ENCODE results near the gene SLC1A4. TPM values are rescaled to one million over a fixed set of nuclear protein-coding genes. Genes with fewer than 3 reads are reported as not detected.
A peak's percentile ranks its signal among the peaks of the same experiment; 100 is the strongest.

The SLC1A4 gene
- total and polyA plus RNA-seq, 10 of the 15 experiments (the other 5 are each of a cell fraction or from before 2014, with no cell fraction given), result 10.8 to 43.2 (median 27.7) TPM

GRCh38 chr2:64995041-64995440 lies 5.8 kb downstream of the SLC1A4 start:
- no peak overlapping the region for H2AFZ ChIP-seq (ENCODE audit: control insufficient read depth, low read depth, low read length)
- POLR2A ChIA-PET, result interaction anchor here (0.6 to 1.0 kb wide), 2 partner anchors 10 to 924 kb away, joined by 3 read pairs; no protein-coding TSS in a partner anchor
- H3K9ac ChIP-seq (ENCODE audit: control insufficient read depth, insufficient read depth, low read length), result no peak overlapping the region
- H3K27ac ChIP-seq (ENCODE audit: control insufficient read depth, insufficient read depth), result no peak overlapping the region
- peaks cover 0 to 12% of the 10 kb centered on the region in 2 experiments; a peak in 3 of 4 replicates for H3K36me3 ChIP-seq (ENCODE audit: control insufficient read depth in 2 of 2, insufficient read depth in 2 of 2, low read length in 1 of 2)
- 97% methylated on average over 3 of the region's 3 CpGs for WGBS (ENCODE audit: insufficient coverage, insufficient replicate concordance, low lambda C conversion rate, missing lambda C conversion rate)
- RAD21 ChIA-PET (ENCODE audit: unreplicated experiment), result interaction anchor here (1.0 kb wide), 2 partner anchors 40 to 48 kb away, joined by 3 read pairs; no protein-coding TSS in a partner anchor
- no peaks in the 10 kb centered on the region for H3K9me3 ChIP-seq (replicated peaks; ENCODE audit: control insufficient read depth, insufficient read depth, low read length)
- peak overlapping the region; percentile 15; the same call in 1 of the 2 replicates for H3K4me2 ChIP-seq (ENCODE audit: control insufficient read depth, insufficient read depth)
- no peak for FAIRE-seq
- H3K27me3 ChIP-seq (replicated peaks in 1 of 2; ENCODE audit: control insufficient read depth in 2 of 2, insufficient read depth in 2 of 2, low read length in 1 of 2), result no peaks in the 10 kb centered on the region
- DNase-seq (ENCODE audit: low read depth, low spot score), result no peak
- no TSS peak for BruUV-seq (replicated peaks)
- no peaks in the 10 kb centered on the region for H4K20me1 ChIP-seq (ENCODE audit: control insufficient read depth, insufficient read depth)
- H3K4me3 ChIP-seq, result no peak overlapping the region
- SMC1A ChIA-PET (ENCODE audit: uncharacterized antibody, unreplicated experiment), result interaction anchor here (0.6 to 2.5 kb wide), 8 partner anchors 9 to 80 kb away, joined by 3 to 9 read pairs (median 5); no protein-coding TSS in a partner anchor
- no peak for ATAC-seq
- H3K4me1 ChIP-seq (ENCODE audit: control insufficient read depth, insufficient read depth, low read length), result peaks cover 3% of the 10 kb centered on the region; the same call in 1 of the 2 replicates
- intact Hi-C loops (cut with micrococcal nuclease; ENCODE audit: unreplicated experiment), result no loop called here
- CTCF ChIA-PET, result interaction anchor here (1.1 to 1.6 kb wide), 4 partner anchors 16 to 52 kb away, joined by 3 to 4 read pairs (median 4); no protein-coding TSS in a partner anchor
- in situ Hi-C loops (cut with MboI), result no loop called here
- H3K79me2 ChIP-seq (ENCODE audit: control insufficient read depth, insufficient read depth, low read length), result peaks cover 69% of the 10 kb centered on the region
- no peak for TF ChIP-seq ZBTB33 (IDR thresholded peaks at IDR 0.05)
- no peak for TF ChIP-seq NFIC (IDR thresholded peaks at IDR 0.05; ENCODE audit: low read depth, low read length)
- TF ChIP-seq KLF5 (IDR thresholded peaks at IDR 0.05; ENCODE audit: partially characterized antibody), result no peak
- TF ChIP-seq RCOR1 (conservative IDR thresholded peaks at IDR 0.05; ENCODE audit: low read depth, low read length), result no peak
- TF ChIP-seq BCLAF1 (IDR thresholded peaks at IDR 0.05), result no peak
- no peak for TF ChIP-seq SREBF2 (IDR thresholded peaks at IDR 0.05; ENCODE audit: low read length)
- no peak for TF ChIP-seq NR2C2 (IDR thresholded peaks at IDR 0.05; ENCODE audit: borderline replicate concordance, control insufficient read depth, insufficient read length, low read depth)
- TF ChIP-seq HDAC6 (IDR thresholded peaks at IDR 0.05; ENCODE audit: unreplicated experiment), result no peak
- no peak for TF ChIP-seq FOXK2 (IDR thresholded peaks at IDR 0.05)
- no peak for TF ChIP-seq TCF12 (IDR thresholded peaks at IDR 0.05; ENCODE audit: low read depth, low read length)
- TF ChIP-seq NR2F1 (conservative IDR thresholded peaks at IDR 0.05), result no peak
- no peak for TF ChIP-seq MTA2 (IDR thresholded peaks at IDR 0.05; ENCODE audit: low read depth)
- TF ChIP-seq PML (IDR thresholded peaks at IDR 0.05; ENCODE audit: low read length), result no peak
- TF ChIP-seq POLR2AphosphoS5 (IDR thresholded peaks at IDR 0.05; ENCODE audit: low read length), result no peak
- no peak for TF ChIP-seq RUNX3 (IDR thresholded peaks at IDR 0.05; ENCODE audit: low read length)
- TF ChIP-seq CREB1 (IDR thresholded peaks at IDR 0.05; ENCODE audit: low read depth), result no peak
- TF ChIP-seq RAD51 (IDR thresholded peaks at IDR 0.05), result no peak
- no peak for TF ChIP-seq MXI1 (IDR thresholded peaks at IDR 0.05; ENCODE audit: low read depth, low read length)

All from GM12878 (cell line).